H1 (cell line): ENCODE results near the gene PCDHGA7.

Experiments
- KDM1A ChIP-seq: fragments of 200-600, 300-600 bp; sonication (generic); IDR thresholded peaks from 2 replicates; pipeline ENCODE4 v1.7.1; 2016; ENCODE audit warnings: mild to moderate bottlenecking, low read length, borderline replicate concordance
- POLR2A ChIP-seq, 2 experiments: IDR thresholded peaks; 1 replicate in 1 of 2; 2 replicates in 1 of 2; pipeline ENCODE4 v1.6.1; 2011; ENCODE audit warnings: low read depth in 2 of 2, low read length in 2 of 2, mild to moderate bottlenecking in 2 of 2; ENCODE audit errors: control extremely low read depth in 1 of 2
- POLR2AphosphoS5 ChIP-seq: IDR thresholded peaks from 2 replicates; pipeline ENCODE4 v1.6.1; 2011; ENCODE audit warnings: low read depth, low read length
- RFX5 ChIP-seq: IDR thresholded peaks from 2 replicates; pipeline ENCODE4 v1.6.1; 2011; ENCODE audit warnings: low read depth, low read length, improper control_type of control experiment, borderline replicate concordance
- SP1 ChIP-seq: IDR thresholded peaks from 2 replicates; pipeline ENCODE4 v1.6.1; 2011; ENCODE audit warnings: low read depth, low read length
- TBP ChIP-seq: IDR thresholded peaks from 2 replicates; pipeline ENCODE4 v1.6.1; 2011; ENCODE audit warnings: low read depth, low read length, improper control_type of control experiment
- TF ChIP-seq, protein P1 (sequence below), 3 experiments: IDR thresholded peaks; 1 replicate in 2 of 3; 2 replicates in 1 of 3; pipeline versions ENCODE4 v1.5.1 to v1.6.1; 2011; ENCODE audit warnings: low read length in 3 of 3, mild to moderate bottlenecking in 3 of 3, inconsistent platforms in 2 of 3, low read depth in 1 of 3, moderate library complexity in 1 of 3; ENCODE audit not compliant: insufficient read depth in 1 of 3; ENCODE audit errors: control extremely low read depth in 1 of 3

DNA sequence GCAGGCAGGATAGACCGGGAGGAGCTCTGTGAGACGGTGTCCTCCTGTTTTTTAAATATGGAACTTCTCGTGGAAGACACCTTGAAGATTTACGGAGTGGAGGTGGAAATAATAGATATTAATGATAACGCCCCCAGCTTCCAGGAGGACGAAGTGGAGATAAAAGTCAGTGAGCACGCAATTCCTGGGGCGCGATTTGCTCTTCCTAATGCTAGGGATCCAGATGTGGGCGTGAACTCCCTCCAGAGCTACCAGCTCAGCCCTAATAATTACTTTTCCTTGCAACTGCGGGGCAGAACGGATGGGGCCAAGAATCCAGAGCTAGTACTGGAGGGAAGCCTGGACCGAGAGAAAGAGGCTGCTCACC lies 38.9 kb downstream of the PCDHGA7 start:
- TF ChIP-seq SP1 (no peak), POLR2A (IDR thresholded peaks at IDR 0.05; ENCODE audit: control extremely low read depth in 1 of 2, low read depth in 2 of 2, low read length in 2 of 2) (no peak), RFX5 (no peak), KDM1A (no peak), TBP (no peak), POLR2AphosphoS5 (no peak)
- TF ChIP-seq, protein P1, sequence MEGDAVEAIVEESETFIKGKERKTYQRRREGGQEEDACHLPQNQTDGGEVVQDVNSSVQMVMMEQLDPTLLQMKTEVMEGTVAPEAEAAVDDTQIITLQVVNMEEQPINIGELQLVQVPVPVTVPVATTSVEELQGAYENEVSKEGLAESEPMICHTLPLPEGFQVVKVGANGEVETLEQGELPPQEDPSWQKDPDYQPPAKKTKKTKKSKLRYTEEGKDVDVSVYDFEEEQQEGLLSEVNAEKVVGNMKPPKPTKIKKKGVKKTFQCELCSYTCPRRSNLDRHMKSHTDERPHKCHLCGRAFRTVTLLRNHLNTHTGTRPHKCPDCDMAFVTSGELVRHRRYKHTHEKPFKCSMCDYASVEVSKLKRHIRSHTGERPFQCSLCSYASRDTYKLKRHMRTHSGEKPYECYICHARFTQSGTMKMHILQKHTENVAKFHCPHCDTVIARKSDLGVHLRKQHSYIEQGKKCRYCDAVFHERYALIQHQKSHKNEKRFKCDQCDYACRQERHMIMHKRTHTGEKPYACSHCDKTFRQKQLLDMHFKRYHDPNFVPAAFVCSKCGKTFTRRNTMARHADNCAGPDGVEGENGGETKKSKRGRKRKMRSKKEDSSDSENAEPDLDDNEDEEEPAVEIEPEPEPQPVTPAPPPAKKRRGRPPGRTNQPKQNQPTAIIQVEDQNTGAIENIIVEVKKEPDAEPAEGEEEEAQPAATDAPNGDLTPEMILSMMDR (IDR thresholded peaks at IDR 0.05; ENCODE audit: control extremely low read depth in 1 of 3, insufficient read depth in 1 of 3, low read depth in 1 of 3, low read length in 3 of 3): no peak
